Prostate gland (tissue), 2 donors: ENCODE measurements around the gene KAZN.
A peak's percentile ranks its signal among the peaks of the same experiment; 100 is the strongest.

Source experiments
- POLR2AphosphoS5 ChIP-seq: sonication (generic); formaldehyde crosslinking; IDR thresholded peaks from one replicate; pipeline ENCODE4 v1.6.1; 2017; ENCODE audit warnings: antibody characterized with exemption
- TF ChIP-seq, protein P1 (sequence below), 4 experiments: fragments of 200-600 bp in 2 of 4; fragments of 450-650 bp in 2 of 4; sonication (generic) in 2 of 4; IDR thresholded peaks; 1 replicate in 3 of 4; 2 replicates in 1 of 4; pipeline ENCODE4 v1.5.1; 2016 to 2019; ENCODE audit warnings: antibody characterized with exemption in 4 of 4, mild to moderate bottlenecking in 2 of 4, moderate library complexity in 2 of 4

DNA sequence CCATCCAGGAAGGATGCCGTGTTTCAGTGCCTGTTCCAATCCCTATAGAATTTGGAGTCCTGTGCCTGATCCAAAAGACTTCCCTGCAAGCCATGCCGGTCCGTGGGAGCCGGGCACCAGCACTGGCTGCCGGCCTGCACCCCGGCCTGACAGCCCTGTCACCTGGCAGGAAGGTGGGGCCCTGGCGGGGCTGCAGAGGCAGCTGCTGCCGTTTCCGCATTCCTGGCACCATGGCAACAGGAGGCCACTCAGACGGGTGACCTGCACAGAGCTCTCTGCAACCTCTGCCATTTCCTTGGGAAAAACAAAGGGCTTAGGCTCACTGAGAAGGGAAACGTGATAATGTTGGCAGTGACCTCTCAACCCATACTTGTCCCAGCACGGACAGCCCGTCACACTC lies 491.9 kb downstream of the KAZN start:
- TF ChIP-seq POLR2AphosphoS5: peak; percentile 60
- TF ChIP-seq, protein P1, sequence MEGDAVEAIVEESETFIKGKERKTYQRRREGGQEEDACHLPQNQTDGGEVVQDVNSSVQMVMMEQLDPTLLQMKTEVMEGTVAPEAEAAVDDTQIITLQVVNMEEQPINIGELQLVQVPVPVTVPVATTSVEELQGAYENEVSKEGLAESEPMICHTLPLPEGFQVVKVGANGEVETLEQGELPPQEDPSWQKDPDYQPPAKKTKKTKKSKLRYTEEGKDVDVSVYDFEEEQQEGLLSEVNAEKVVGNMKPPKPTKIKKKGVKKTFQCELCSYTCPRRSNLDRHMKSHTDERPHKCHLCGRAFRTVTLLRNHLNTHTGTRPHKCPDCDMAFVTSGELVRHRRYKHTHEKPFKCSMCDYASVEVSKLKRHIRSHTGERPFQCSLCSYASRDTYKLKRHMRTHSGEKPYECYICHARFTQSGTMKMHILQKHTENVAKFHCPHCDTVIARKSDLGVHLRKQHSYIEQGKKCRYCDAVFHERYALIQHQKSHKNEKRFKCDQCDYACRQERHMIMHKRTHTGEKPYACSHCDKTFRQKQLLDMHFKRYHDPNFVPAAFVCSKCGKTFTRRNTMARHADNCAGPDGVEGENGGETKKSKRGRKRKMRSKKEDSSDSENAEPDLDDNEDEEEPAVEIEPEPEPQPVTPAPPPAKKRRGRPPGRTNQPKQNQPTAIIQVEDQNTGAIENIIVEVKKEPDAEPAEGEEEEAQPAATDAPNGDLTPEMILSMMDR (IDR thresholded peaks at IDR 0.05): no peak
